GM12873 (cell line): ENCODE data around the gene ADORA2A.

ENCODE experiments used
- CTCF ChIP-seq: IDR thresholded peaks from 2 replicates; pipeline ENCODE4 v1.5.1; 2012; ENCODE audit warnings: low read depth, mild to moderate bottlenecking, moderate library complexity, low read length, control low read depth; ENCODE audit not compliant: insufficient read depth; ENCODE audit errors: missing control alignments

The ADORA2A gene

GRCh38 chr22:24394254-24394653 is 33.1 kb upstream of the ADORA2A start:
- no peak for TF ChIP-seq CTCF

GRCh38 chr22:24398409-24398808 is 29.0 kb upstream of the ADORA2A start:
- no peak for TF ChIP-seq CTCF

- no peak for TF ChIP-seq CTCF
Observed at GRCh38 chr22:24400034-24400725, 27.2 kb upstream of the ADORA2A start.

GRCh38 chr22:24400726-24401596 is 26.4 kb upstream of the ADORA2A start:
- TF ChIP-seq CTCF, result no peak

- no peak for TF ChIP-seq CTCF
Observed at GRCh38 chr22:24401931-24402367, 25.4 kb upstream of the ADORA2A start.

- no peak for TF ChIP-seq CTCF
Observed at GRCh38 chr22:24402460-24403192, 24.8 kb upstream of the ADORA2A start.

- TF ChIP-seq CTCF, result no peak
Observed at GRCh38 chr22:24403346-24403745, 24.1 kb upstream of the ADORA2A start.
